Immature natural killer cell (primary cell): ENCODE results near the gene ADISSP. TPM values are rescaled to one million over a fixed set of nuclear protein-coding genes. Genes with fewer than 3 reads are reported as not detected.

Experiments
- DNase-seq, 3 donors: peaks; one replicate each; pipeline ENCODE4 v3.0.0; 2022; ENCODE audit warnings: mixed read lengths in 1 of 3
- H3K27ac Mint-ChIP-seq, 6 donors: one replicate each; pipeline ENCODE4 v1.8.0; 2020; ENCODE audit warnings: mixed read lengths in 6 of 6, mild to moderate bottlenecking in 5 of 6, inconsistent platforms in 4 of 6, moderate library complexity in 3 of 6
- H3K27me3 Mint-ChIP-seq, 3 donors: one replicate each; pipeline ENCODE4 v1.8.0; 2020 to 2021; ENCODE audit warnings: low read depth in 3 of 3, mild to moderate bottlenecking in 3 of 3, mixed read lengths in 3 of 3, moderate library complexity in 3 of 3, inconsistent platforms in 1 of 3
- H3K36me3 Mint-ChIP-seq, 3 donors: one replicate each; pipeline ENCODE4 v1.8.0; 2020; ENCODE audit warnings: mixed read lengths in 3 of 3, inconsistent platforms in 2 of 3, mild to moderate bottlenecking in 2 of 3
- H3K4me1 Mint-ChIP-seq, 2 donors: one replicate each; pipeline ENCODE4 v1.8.0; 2020; ENCODE audit warnings: inconsistent platforms in 2 of 2, mild to moderate bottlenecking in 2 of 2, mixed read lengths in 2 of 2, moderate library complexity in 1 of 2
- H3K4me3 Mint-ChIP-seq, 5 donors: one replicate each; pipeline ENCODE4 v1.8.0; 2020; ENCODE audit warnings: mild to moderate bottlenecking in 5 of 5, mixed read lengths in 5 of 5, inconsistent platforms in 3 of 5, moderate library complexity in 3 of 5
- H3K9me3 Mint-ChIP-seq, 6 donors: one replicate each; pipeline ENCODE4 v1.8.0; 2020; ENCODE audit warnings: mild to moderate bottlenecking in 6 of 6, mixed read lengths in 6 of 6, inconsistent platforms in 4 of 6, moderate library complexity in 3 of 6
- polyA plus RNA-seq, 3 donors: library from polyadenylated mRNA; unstranded; fragments of 300-500 nt; fragmentation: Illumina TruSeq; gene quantifications; one replicate each; pipeline ENCODE4 v1.2.3, GENCODE V29; 2021

The ADISSP gene
- polyA plus RNA-seq, 3 donors from 2014 or later, result 16.4 to 27.5 (median 16.6) TPM

DNA sequence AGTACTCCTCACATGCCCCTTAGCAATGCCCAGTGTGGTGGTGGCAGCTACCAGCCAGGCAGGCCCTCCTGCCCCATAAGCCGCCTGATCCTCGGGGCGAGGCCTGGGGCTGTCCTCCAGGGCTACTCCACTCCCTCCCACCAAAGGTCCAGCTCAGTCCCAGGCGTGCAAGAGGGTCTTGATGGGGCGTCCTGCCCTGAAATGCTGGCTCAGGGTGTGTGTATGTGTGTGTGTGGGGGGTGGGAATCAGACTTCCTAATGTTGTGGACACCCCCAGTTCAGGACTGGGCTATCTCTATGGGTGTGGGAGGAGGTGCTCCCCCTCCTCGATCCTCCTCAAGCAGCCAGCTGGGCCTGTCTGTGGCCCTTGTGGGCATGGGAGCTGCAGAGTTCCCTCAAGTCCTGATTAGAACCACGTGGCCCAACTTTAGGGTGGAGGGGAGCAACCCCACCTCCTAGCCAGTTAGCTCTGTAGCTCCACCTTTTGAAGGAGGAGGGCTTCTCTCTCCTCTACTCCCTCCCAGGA is 27.6 kb downstream of the ADISSP start:
- no peak overlapping the region for H3K27ac Mint-ChIP-seq
- H3K4me1 Mint-ChIP-seq, result peaks cover 4 to 9% of the 10 kb centered on the region in 2 donors
- H3K9me3 Mint-ChIP-seq, result no peaks in the 10 kb centered on the region
- peaks cover 3 to 9% (median 4%) of the 10 kb centered on the region in 3 donors for H3K27me3 Mint-ChIP-seq
- no peak overlapping the region for H3K4me3 Mint-ChIP-seq
- DNase-seq, result no peak
- no peaks in the 10 kb centered on the region for H3K36me3 Mint-ChIP-seq

DNA sequence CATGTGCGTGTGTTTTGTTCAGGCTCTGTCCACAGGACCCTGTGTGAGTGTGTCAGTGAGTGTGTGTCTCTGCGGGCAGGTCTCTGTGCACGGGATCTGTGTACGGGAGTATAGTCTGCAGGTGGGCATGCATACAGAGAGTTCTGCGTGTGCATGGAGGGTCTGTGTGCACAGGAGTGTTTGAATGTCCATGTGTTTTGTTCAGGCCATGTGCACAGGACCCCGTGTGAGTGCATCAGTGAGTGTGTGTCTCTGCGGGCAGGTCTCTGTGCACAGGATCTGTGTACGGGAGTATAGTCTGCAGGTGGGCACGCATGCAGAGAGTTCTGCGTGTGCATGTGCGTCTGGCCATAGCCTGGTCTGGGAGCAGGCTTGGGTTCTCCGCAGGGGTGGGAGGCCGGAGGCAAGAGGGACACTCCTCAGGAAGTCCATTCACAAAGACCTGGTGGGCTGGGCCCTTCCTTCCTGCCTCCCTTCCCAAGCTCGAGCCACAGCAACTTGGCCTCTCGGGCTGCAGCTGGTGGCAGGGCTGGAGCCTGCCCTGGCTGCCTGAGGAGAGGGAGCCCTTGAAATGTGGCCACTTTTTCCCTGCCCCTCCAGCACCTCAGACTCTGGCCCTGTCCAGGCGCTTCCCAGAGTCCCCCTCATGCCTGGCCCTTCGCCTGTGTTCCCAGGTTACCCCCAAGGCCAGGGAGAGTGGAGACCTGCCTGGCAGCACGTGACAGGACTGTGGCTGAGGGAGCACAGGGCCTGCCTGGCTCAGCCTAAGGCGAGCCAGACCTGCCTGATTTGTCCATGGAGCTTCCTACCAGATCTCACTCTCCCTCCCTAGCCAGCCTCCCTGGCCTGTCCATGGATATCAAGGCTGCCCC is 28.3 kb downstream of the ADISSP start:
- Mint-ChIP-seq H3K4me3 (no peak overlapping the region), H3K36me3 (no peaks in the 10 kb centered on the region), H3K27ac (no peak overlapping the region)

DNA sequence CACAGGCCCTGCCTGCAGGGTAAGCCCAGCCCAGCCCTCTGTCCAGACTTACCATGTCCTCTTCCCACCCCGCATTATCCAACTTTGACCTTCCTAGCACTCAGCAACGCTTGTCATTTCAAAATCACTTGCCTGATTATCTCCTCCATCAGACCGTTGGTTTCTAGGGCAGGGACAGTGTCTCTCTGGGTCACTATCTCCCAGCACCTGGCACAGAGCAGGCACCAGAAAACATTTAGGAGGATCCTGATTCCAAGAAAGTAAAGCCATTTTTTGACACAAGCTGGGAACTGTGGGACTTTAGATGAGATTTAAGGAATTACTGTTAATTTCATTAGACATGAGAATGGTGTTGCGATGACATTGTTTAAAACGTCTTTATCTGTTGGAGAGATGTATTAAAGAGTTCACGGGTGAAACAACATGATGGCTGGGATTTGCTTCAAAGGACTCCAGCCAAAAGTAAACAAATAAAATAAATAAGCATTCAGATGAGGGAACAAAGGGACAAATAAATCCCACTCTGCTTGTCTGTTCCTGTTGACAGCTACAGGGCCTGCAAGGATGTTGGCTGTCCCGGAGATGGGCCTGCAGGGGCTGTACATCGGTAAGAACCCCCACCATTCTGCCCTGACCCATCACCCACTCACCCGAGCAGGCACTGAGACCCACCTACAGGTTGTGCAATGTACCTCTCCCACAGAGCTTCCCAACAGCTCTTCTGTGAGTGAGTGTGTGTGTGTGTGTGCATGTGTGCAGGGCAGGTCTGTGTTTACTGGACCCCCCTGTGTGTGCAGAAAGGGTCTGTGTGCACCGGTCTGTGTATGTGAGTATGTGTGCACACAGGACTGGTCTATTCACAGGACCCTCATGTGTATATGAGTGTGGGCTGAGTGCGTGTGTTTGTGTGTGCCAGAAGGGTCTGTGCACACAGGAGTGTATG is 29.2 kb downstream of the ADISSP start:
- no peak overlapping the region for H3K4me3 Mint-ChIP-seq
- peaks cover 4 to 6% (median 6%) of the 10 kb centered on the region in 3 donors for H3K27me3 Mint-ChIP-seq
- no peaks in the 10 kb centered on the region for H3K4me1 Mint-ChIP-seq
- no peak for DNase-seq
- peak overlapping the region in 2 of 6 donors; percentile 20 to 49 for H3K27ac Mint-ChIP-seq
- H3K36me3 Mint-ChIP-seq, result no peaks in the 10 kb centered on the region
- no peaks in the 10 kb centered on the region for H3K9me3 Mint-ChIP-seq

More for the DNA sequence above, 28.3 kb downstream of the ADISSP start:
- no peak for DNase-seq
- H3K9me3 Mint-ChIP-seq, result no peaks in the 10 kb centered on the region
- peaks cover 3 to 9% (median 3%) of the 10 kb centered on the region in 3 donors for H3K27me3 Mint-ChIP-seq
- peaks cover 0 to 2% of the 10 kb centered on the region in 2 donors for H3K4me1 Mint-ChIP-seq

DNA sequence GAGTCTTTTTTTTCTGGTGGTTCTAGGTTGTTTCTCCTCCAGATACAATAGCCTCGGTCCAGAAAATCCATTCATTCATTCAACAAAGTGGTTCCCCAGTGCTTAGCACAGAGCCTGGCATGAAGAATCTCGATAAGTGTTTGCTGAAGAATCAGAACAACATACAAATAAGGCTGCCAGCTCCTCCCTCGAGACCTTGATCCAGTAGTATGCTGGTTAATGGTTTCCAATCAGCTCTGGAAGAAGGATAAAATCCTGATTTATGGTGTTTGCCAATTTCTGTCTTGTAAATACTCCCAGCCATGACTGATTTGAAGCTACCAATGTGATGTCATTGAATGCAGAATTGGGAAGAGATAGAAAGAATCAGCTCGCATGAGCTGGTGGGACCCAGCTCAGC is 31.8 kb downstream of the ADISSP start:
- no peak overlapping the region for H3K27ac Mint-ChIP-seq
- no peak for DNase-seq
- no peaks in the 10 kb centered on the region for H3K4me1 Mint-ChIP-seq
- H3K36me3 Mint-ChIP-seq, result peaks cover 0 to 3% (median 0%) of the 10 kb centered on the region in 3 donors
- no peak overlapping the region for H3K4me3 Mint-ChIP-seq
- peaks cover 8 to 11% (median 9%) of the 10 kb centered on the region in 3 donors for H3K27me3 Mint-ChIP-seq
- no peaks in the 10 kb centered on the region for H3K9me3 Mint-ChIP-seq

DNA sequence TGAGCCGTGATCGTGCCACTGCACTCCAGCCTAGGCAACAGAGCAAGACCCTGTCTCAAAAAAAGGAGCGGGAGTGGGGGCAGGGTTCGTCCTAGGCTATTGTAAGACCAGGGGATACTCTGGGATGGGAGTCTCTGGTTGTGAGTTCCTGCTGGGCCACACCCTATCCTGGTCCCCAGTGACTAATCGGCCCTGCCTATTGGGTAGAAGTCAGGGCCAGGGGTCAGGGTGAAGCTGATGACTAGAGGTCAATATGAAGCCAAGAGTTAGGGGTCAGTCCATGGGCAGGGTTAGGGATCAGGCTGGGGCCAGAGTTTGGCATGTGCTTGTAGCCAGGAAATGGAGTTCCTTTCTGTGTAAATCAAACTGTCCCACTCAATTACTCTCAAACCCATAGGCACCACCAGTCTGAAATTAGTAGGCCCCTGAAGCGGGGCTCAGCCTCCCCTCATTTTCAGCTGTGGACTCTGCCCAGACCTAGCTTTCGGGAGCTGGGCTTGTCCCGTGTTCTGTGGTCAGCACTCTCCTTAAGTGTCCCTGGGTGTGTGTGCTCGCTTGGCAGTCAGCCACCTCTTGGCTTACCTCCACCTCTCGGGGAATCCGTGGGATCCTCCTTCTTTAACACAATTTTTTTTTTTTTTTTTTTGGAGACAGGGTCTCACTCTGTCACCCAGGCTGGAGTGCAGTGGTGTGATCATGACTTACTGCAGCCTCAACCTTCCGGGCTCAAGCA is 33.3 kb downstream of the ADISSP start:
- Mint-ChIP-seq H3K9me3 (no peaks in the 10 kb centered on the region), H3K27ac (no peak overlapping the region), H3K27me3 (peaks cover 12 to 14% (median 13%) of the 10 kb centered on the region in 3 donors), H3K4me1 (no peaks in the 10 kb centered on the region), H3K4me3 (no peak overlapping the region), H3K36me3 (peaks cover 0 to 4% (median 0%) of the 10 kb centered on the region in 3 donors)
- DNase-seq, result no peak

DNA sequence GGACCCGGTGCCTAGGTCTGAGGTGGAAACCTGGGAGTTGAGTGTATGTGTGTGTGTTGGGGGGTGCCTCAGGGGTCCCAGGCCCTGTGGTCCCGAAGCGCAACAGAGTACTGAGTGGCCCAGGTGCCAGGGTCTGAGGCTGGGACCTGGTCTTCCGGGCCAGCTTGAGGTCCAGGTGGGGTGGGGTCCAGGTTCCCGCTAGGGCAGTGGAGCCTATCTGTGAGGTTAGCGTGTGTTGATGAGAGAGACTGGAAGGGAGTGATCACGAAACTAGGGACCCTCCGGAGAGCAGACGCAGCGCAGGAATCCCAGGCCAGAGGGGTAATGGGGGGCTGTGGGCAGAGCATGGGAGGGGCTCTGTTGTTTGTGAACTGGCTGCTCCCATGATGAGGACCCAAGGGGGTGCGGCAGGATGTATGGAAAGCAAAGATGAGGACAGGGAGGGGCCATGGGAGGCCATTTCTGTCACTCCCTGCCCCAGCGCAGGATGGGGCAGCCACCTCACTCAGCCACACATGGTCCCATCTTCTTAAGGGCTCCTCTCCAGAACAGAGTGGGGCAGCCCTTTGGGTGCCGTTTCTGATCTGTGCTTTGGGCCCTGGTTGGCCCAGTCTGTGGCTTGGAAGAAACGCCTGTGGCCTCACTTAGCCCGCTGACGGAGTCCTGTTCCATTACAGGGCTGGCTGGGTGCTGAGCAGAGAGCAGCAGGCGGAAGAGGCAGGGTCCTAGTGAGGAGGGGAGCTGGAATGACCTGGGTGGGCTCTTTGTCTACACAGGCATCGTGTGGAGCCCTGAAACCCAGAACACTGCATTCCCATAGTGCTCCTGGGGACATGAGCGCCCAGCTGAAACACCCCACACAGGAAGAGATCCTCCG is 34.2 kb downstream of the ADISSP start:
- H3K4me3 Mint-ChIP-seq, result no peak overlapping the region
- no peaks in the 10 kb centered on the region for H3K4me1 Mint-ChIP-seq
- H3K27ac Mint-ChIP-seq, result no peak overlapping the region
- no peak for DNase-seq
- H3K36me3 Mint-ChIP-seq, result peaks cover 0 to 4% (median 0%) of the 10 kb centered on the region in 3 donors
- H3K9me3 Mint-ChIP-seq, result no peaks in the 10 kb centered on the region
- H3K27me3 Mint-ChIP-seq, result peaks cover 12 to 14% (median 13%) of the 10 kb centered on the region in 3 donors

DNA sequence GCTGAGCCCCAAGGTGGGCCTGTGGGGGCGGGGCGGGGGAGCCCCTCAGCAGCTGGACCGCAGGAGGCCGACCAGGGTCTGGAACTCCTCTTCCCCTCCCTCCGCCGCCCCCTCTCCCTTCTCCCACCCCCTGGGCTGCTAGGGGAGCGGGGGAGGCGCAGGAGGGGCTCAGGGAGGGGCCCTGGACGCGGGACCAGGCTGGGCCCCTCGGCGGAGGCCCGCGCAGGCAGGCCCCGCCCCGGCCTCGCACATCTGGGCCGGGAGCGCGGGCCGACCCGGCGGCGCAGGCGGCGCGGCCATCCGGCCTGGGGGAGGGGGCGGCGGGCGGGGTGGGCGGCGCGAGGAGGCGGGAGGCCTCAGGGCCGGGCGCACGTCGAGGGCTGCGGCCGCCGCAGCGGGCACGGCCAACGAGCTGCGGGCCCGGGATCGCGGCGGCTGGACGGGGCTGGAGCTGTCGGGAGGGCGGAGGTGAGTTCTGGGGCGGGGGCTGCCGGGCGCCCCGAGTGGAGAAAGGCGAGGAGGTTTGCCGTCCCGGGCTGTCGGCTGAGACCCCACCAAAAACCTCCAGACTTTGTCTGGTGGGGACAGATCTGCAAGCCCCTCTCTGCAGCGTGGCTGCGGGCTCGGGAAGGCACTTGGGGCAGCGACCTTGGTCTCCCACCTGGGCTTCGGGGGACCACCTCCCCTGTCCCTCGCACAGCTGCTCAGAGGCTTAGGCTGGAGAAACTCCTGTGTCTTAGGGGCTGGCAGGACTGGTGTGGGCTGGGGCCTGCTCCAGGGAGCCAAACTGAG is 35.0 kb downstream of the ADISSP start, which contains the start of gene HSPA12B:
Gene HSPA12B (plus strand): TSS at position 359 of the 792 bp plus-strand sequence. CDS start 5,990 bp downstream, outside the sequence.
- DNase-seq, result no peak
- Mint-ChIP-seq H3K4me1 (no peaks in the 10 kb centered on the region), H3K36me3 (peaks cover 0 to 4% (median 0%) of the 10 kb centered on the region in 3 donors), H3K27me3 (peaks cover 12 to 14% (median 14%) of the 10 kb centered on the region in 3 donors), H3K27ac (no peak within 1 kb of the TSS), H3K4me3 (peak within 1 kb of the TSS in 1 of 5 donors; percentile 40), H3K9me3 (no peaks in the 10 kb centered on the region)

DNA sequence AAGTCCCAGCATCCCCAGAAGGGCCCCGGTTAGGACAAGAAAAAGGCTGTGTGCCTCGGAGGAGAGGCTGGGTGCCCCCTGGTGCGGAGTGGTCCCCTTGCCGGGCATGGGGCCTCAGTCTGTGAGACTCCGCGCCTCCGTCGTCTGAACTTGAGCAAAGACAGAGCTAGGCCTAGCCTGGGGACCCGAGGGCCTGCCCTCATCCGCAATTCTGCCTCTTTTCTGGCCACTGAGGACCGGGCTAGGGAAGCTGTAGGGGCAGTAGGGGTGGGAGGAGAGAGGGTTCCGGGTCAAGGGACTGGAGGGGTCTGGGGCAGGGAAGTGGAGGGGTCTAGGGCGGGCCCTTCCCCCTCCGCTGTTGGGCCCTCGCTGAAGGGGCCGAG is 35.6 kb downstream of the ADISSP start:
- Mint-ChIP-seq H3K4me1 (no peaks in the 10 kb centered on the region), H3K36me3 (peaks cover 0 to 4% (median 0%) of the 10 kb centered on the region in 3 donors), H3K9me3 (no peaks in the 10 kb centered on the region), H3K27ac (no peak overlapping the region), H3K4me3 (no peak overlapping the region), H3K27me3 (peaks cover 12 to 18% (median 14%) of the 10 kb centered on the region in 3 donors)
- DNase-seq, result no peak

DNA sequence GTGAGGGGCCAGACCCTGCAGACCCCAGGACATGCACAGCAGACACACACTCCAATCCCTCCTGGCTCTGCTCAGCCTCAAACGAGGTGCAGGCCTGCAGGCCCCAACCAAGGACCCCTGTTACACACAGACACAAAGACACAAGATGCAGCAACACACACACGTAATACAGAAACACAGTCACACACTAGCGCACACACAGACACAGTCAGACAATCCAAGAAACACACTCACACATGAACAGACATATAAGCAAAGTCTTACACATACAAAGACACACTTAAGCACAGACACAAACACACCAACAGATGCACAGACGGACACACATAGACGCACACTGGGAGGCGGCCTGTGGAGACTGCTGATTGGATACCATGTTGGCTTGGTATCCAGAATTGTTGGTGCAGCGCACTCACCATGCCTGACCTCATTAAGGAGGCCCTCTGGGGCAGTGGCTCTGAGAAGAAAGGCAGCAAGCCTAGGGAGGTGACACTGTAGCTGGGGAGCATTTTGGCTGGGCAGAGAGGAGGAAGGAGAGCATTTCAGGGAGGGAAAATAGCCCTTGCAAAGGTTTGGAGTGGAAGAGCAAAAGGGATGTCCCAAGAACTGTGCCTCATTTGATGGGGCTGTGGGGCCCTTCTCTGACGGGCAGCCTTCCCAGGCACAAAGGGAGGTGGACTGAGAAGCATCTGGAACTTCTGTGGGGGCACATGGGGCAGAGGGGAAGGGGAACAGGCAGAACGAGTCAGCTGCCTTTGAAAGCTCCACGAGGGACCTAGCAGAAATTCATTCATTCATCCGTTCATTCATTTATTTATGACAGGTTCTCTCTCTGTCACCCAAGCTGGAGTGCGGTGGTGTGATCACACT is 36.5 kb downstream of the ADISSP start:
- Mint-ChIP-seq H3K36me3 (peaks cover 0 to 4% (median 0%) of the 10 kb centered on the region in 3 donors), H3K27me3 (peaks cover 12 to 19% (median 15%) of the 10 kb centered on the region in 3 donors), H3K4me3 (peak overlapping the region in 1 of 5 donors; percentile 40), H3K4me1 (no peaks in the 10 kb centered on the region), H3K9me3 (no peaks in the 10 kb centered on the region), H3K27ac (peak overlapping the region in 1 of 6 donors; percentile 41)
- DNase-seq, result no peak

DNA sequence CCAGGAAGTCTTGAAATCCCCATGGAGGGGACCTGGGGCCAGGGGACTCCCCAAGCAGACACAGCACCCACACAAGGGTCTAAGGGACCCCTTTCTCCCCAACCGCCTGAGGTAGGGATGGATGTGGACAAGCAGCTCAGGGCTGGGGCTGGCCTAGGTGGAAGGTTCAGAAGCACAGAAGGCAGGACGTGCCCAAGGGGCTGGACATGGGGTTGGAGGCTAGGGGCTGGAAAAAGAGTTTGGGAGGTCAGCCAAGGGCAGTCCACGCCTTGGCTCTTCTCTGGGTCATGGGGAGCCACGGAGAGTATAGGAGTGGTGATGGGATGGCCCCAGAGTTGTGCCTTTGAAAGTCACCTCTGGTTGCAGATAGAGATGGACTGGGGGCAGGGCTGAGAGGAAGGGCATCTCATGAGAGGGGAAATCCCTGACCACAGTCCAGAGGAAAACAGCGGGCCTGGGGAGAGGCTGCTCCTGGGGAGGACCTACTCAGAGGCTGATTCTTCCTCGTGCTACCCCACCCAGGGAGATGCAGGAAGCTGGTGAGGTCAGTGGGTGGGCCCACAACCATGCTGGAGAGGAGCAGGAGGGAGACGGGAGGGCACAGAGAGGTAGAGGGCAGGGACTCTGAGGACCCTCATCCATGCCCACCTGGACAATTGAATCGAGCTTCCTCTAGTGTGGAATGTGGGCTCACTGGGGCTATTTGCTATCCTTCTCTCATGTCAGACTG is 37.6 kb downstream of the ADISSP start:
- H3K36me3 Mint-ChIP-seq, result peaks cover 0 to 4% (median 0%) of the 10 kb centered on the region in 3 donors
- peak overlapping the region in 1 of 5 donors; percentile 11 for H3K4me3 Mint-ChIP-seq
- DNase-seq, result no peak
- H3K9me3 Mint-ChIP-seq, result no peaks in the 10 kb centered on the region
- H3K27me3 Mint-ChIP-seq, result peaks cover 12 to 19% (median 18%) of the 10 kb centered on the region in 3 donors
- H3K27ac Mint-ChIP-seq, result no peak overlapping the region
- H3K4me1 Mint-ChIP-seq, result no peaks in the 10 kb centered on the region
